OCI-LY7 (cell line): Measurements from ENCODE around the gene SIGLEC1. TPM values are rescaled to one million over a fixed set of nuclear protein-coding genes. Genes with fewer than 3 reads are reported as not detected.
A peak's percentile ranks its signal among the peaks of the same experiment; 100 is the strongest.

ENCODE experiments used
- BruUV-seq: library from RNA; stranded (reverse); fragments of 400-500 nt; replicated peaks from 2 replicates; lab custom pipeline; 2021; lab: Mats Ljungman, UMichigan
- CTCF ChIA-PET: fragments of 300-600 bp; sonication (Branson Sonifier 250); formaldehyde crosslinking; loops from one replicate; lab custom pipeline; 2022; ENCODE audit warnings: antibody characterized with exemption; ENCODE audit not compliant: unreplicated experiment; lab: Charles Lee
- POLR2A ChIA-PET: fragments of 300-600 bp; sonication (Branson Sonifier 250); formaldehyde crosslinking; loops from one replicate; lab custom pipeline; 2022; ENCODE audit warnings: antibody characterized with exemption; lab: Charles Lee
- DNase-seq: peaks from one replicate; pipeline ENCODE4 v3.0.0-alpha.2; 2015; ENCODE audit warnings: low spot score
- H2AFZ ChIP-seq: fragments of 200-600 bp; sonication (generic), shearing (Covaris generic); 2 replicates; pipeline ENCODE4 v1.6.1; 2014; ENCODE audit warnings: mild to moderate bottlenecking, antibody characterized with exemption, low read length, moderate library complexity
- H3K27ac ChIP-seq: fragments of 200-600 bp; sonication (generic); 2 replicates; pipeline ENCODE4 v1.5.1; 2014; ENCODE audit warnings: mixed run types, low read depth, mild to moderate bottlenecking, moderate library complexity, low read length, inconsistent platforms; ENCODE audit not compliant: poor library complexity, severe bottlenecking
- H3K36me3 ChIP-seq: fragments of 200-600 bp; sonication (generic); 2 replicates; pipeline ENCODE4 v1.6.1; 2014; ENCODE audit warnings: mild to moderate bottlenecking, antibody characterized with exemption, low read length, moderate library complexity, mixed read lengths; ENCODE audit not compliant: insufficient read depth
- H3K4me1 ChIP-seq: fragments of 200-600 bp; sonication (generic); 2 replicates; pipeline ENCODE4 v1.5.1; 2014; ENCODE audit warnings: mild to moderate bottlenecking, low read length; ENCODE audit not compliant: insufficient read depth, poor library complexity, severe bottlenecking
- H3K4me2 ChIP-seq: fragments of 200-600 bp; sonication (generic); 2 replicates; pipeline ENCODE4 v1.6.1; 2014; ENCODE audit warnings: mild to moderate bottlenecking, low read length
- H3K4me3 ChIP-seq: fragments of 200-600 bp; sonication (generic); 2 replicates; pipeline ENCODE4 v1.5.1; 2014; ENCODE audit warnings: mild to moderate bottlenecking, low read depth, low read length; ENCODE audit not compliant: poor library complexity, severe bottlenecking
- H3K79me2 ChIP-seq: fragments of 200-600 bp; sonication (generic); 2 replicates; pipeline ENCODE4 v1.6.1; 2016; ENCODE audit warnings: low read depth, mild to moderate bottlenecking, low read length, moderate library complexity, mixed read lengths; ENCODE audit not compliant: insufficient read depth
- H3K9me2 ChIP-seq: fragments of 200-600 bp; sonication (generic); 2 replicates; pipeline ENCODE4 v1.6.1; 2016; ENCODE audit warnings: mild to moderate bottlenecking, low read length, mixed read lengths; ENCODE audit not compliant: insufficient read depth
- H3K9me3 ChIP-seq: fragments of 200-600 bp; sonication (generic); 2 replicates; pipeline ENCODE4 v1.6.1; 2014; ENCODE audit warnings: mild to moderate bottlenecking, mixed run types, low read length, mixed read lengths
- H4K20me1 ChIP-seq: fragments of 200-600 bp; sonication (generic); 2 replicates; pipeline ENCODE4 v1.6.1; 2014; ENCODE audit warnings: mild to moderate bottlenecking, antibody characterized with exemption, low read length, moderate library complexity, mixed read lengths; ENCODE audit not compliant: insufficient read depth
- EZH2phosphoT487 ChIP-seq: fragments of 200-600 bp; sonication (generic); IDR thresholded peaks from 2 replicates; pipeline ENCODE4 v1.6.1; 2018; ENCODE audit warnings: low read depth, borderline replicate concordance, mild to moderate bottlenecking, mixed run types, antibody characterized with exemption, low read length, moderate library complexity, mixed read lengths
- intact Hi-C: fragments of 100-400 bp; cut with micrococcal nuclease; formaldehyde crosslinking; loops from one replicate; pipeline ENCODE4 v1.10.0; 2022; ENCODE audit not compliant: unreplicated experiment
- total RNA-seq, 2 experiments: library from RNA; depleted of rRNA in 1 of 2; stranded (reverse); fragments of >200 nt in 1 of 2; shearing (Covaris generic) in 1 of 2; gene quantifications; 2 replicates each; pipeline ENCODE4 v1.2.3, GENCODE V29; 2014 to 2022
- TF ChIP-seq, protein P1 (sequence below): fragments of 200-600 bp; sonication (generic); conservative IDR thresholded peaks from 2 replicates; pipeline ENCODE4 v1.5.1; 2014; ENCODE audit warnings: mild to moderate bottlenecking, antibody characterized with exemption, low read length, moderate library complexity, mixed read lengths

SIGLEC1 gene
- total RNA-seq, 2 experiments from 2014 or later, result 0.11 TPM; not detected in 1

DNA sequence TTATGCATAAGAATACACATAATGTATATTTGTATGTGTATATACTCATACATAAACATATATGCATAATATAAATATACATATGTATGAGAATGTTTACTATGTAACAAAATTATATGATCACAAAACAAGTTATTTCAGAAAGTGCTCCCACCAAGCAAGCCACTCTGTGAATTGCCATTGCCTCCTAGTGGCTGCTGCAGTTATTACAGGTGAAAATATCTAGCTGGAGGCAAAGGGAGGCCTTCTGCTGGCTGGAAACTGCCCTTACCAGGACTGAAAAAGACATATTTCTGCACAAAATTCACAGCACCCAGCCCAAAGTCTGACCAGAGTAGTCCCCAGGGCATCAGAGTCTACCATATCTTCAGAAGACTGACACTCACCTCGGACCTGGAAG, 16.2 kb downstream of the SIGLEC1 start:
- H3K36me3 ChIP-seq, result no peaks in the 10 kb centered on the region
- no peak overlapping the region for H3K4me3 ChIP-seq
- no TSS peak for BruUV-seq
- CTCF ChIA-PET, result no interaction called here
- no peaks in the 10 kb centered on the region for H4K20me1 ChIP-seq
- no peak for DNase-seq
- H3K27ac ChIP-seq, result no peak overlapping the region
- H3K4me1 ChIP-seq, result no peaks in the 10 kb centered on the region
- TF ChIP-seq, protein P1, sequence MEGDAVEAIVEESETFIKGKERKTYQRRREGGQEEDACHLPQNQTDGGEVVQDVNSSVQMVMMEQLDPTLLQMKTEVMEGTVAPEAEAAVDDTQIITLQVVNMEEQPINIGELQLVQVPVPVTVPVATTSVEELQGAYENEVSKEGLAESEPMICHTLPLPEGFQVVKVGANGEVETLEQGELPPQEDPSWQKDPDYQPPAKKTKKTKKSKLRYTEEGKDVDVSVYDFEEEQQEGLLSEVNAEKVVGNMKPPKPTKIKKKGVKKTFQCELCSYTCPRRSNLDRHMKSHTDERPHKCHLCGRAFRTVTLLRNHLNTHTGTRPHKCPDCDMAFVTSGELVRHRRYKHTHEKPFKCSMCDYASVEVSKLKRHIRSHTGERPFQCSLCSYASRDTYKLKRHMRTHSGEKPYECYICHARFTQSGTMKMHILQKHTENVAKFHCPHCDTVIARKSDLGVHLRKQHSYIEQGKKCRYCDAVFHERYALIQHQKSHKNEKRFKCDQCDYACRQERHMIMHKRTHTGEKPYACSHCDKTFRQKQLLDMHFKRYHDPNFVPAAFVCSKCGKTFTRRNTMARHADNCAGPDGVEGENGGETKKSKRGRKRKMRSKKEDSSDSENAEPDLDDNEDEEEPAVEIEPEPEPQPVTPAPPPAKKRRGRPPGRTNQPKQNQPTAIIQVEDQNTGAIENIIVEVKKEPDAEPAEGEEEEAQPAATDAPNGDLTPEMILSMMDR, result peak; percentile 72
- TF ChIP-seq EZH2phosphoT487, result no peak
- H3K79me2 ChIP-seq, result no peaks in the 10 kb centered on the region
- H3K9me2 ChIP-seq, result no peaks in the 10 kb centered on the region
- H3K4me2 ChIP-seq, result no peak overlapping the region
- H3K9me3 ChIP-seq, result no peaks in the 10 kb centered on the region
- POLR2A ChIA-PET, result no interaction called here
- intact Hi-C loops, result no loop called here
- no peak overlapping the region for H2AFZ ChIP-seq

DNA sequence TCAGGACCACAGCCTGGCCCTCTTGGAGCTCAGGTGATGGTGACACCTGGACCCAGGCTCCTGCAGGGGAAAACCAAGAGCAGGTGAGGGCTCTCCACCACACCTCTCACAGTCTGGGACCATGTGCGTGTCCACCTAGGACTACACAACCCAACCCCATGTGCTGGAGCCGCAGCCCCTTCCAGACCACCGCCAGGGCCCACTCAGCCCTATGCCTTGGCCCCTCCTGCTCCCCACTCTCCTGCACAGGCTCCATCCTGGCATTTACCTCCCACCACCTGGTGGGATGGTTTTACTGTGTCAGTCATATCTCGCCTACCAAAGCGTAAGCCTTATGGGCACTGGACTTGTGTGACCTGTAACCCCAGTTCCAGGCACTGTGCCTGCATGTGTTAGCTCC, 17.5 kb downstream of the SIGLEC1 start:
- H3K79me2 ChIP-seq, result no peaks in the 10 kb centered on the region
- no TSS peak for BruUV-seq
- H3K27ac ChIP-seq, result no peak overlapping the region
- no peak overlapping the region for H2AFZ ChIP-seq
- TF ChIP-seq, protein P1, result no peak
- no peak for TF ChIP-seq EZH2phosphoT487
- intact Hi-C loops, result no loop called here
- H3K9me2 ChIP-seq, result no peaks in the 10 kb centered on the region
- ChIA-PET POLR2A (no interaction called here), CTCF (no interaction called here)
- H3K4me1 ChIP-seq, result no peaks in the 10 kb centered on the region
- H3K4me3 ChIP-seq, result no peak overlapping the region
- DNase-seq, result no peak
- H3K4me2 ChIP-seq, result no peak overlapping the region
- H3K36me3 ChIP-seq, result no peaks in the 10 kb centered on the region
- H4K20me1 ChIP-seq, result no peaks in the 10 kb centered on the region
- no peaks in the 10 kb centered on the region for H3K9me3 ChIP-seq

DNA sequence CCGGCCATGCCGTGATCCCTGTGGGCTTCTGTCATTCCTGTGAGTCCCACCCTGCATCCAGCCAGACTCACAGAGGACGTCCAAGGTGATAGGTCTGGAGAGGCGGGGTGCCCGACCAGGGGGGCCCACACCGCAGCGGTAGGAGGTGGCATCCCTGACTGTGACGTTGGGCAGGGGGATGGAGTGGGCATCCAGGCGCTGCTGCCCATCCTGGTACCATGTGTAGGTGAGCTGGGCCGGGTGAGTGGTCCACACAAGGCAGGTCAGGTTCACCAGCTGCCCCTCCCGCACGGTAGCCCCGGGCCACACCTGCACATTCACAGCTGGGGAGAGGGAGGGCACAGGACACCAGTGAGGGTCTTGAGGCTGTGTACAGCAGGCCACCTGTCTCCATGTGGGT, 19.0 kb downstream of the SIGLEC1 start:
- intact Hi-C loops, result no loop called here
- Histone ChIP-seq H3K4me1 (no peaks in the 10 kb centered on the region), H3K9me3 (no peaks in the 10 kb centered on the region), H3K27ac (no peak overlapping the region), H3K9me2 (no peaks in the 10 kb centered on the region), H3K36me3 (no peaks in the 10 kb centered on the region), H4K20me1 (no peaks in the 10 kb centered on the region), H2AFZ (no peak overlapping the region), H3K4me3 (no peak overlapping the region), H3K79me2 (no peaks in the 10 kb centered on the region), H3K4me2 (no peak overlapping the region)
- POLR2A ChIA-PET, result interaction anchor here (0.5 kb wide), 1 partner anchor 269 kb away, joined by 3 read pairs; no protein-coding TSS in a partner anchor
- no TSS peak for BruUV-seq
- no peak for DNase-seq
- CTCF ChIA-PET, result no interaction called here
- no peak for TF ChIP-seq EZH2phosphoT487
- TF ChIP-seq, protein P1, result no peak
